Astrocyte (in vitro differentiated cells and primary cell): ENCODE measurements around the gene MYO16.

Experiments
- CTCF ChIP-seq: IDR thresholded peaks from 2 replicates; pipeline ENCODE4 v1.5.1; 2011; ENCODE audit warnings: low read depth, mild to moderate bottlenecking, inconsistent platforms, low read length, moderate library complexity; ENCODE audit not compliant: insufficient read depth
- EZH2 ChIP-seq: IDR thresholded peaks from 2 replicates; pipeline ENCODE4 v1.6.1; 2012; ENCODE audit warnings: mild to moderate bottlenecking, low read length, inconsistent platforms; ENCODE audit not compliant: insufficient read depth

GRCh38 chr13:108940121-108940520, 310.7 kb downstream of the MYO16 start:
- TF ChIP-seq EZH2 (no peak), CTCF (no peak)
